SJCRH30 (cell line): ENCODE results near the gene NUAK1. TPM values are rescaled to one million over a fixed set of nuclear protein-coding genes. Genes with fewer than 3 reads are reported as not detected.
"Not testable (repeated sequence)": the region's sequence is repeated elsewhere in the genome, so short reads cannot be mapped to it uniquely, and the experiment has no call there.

ENCODE experiments used
- DNase-seq, 2 experiments: peaks; one replicate each; pipeline ENCODE4 v3.0.0-alpha.2; 2015 to 2020
- H3K27ac ChIP-seq: fragments of 250-450 bp; sonication (Bioruptor Pico); 2 replicates; pipeline ENCODE4 v1.5.1; 2020; ENCODE audit warnings: mild to moderate bottlenecking, moderate library complexity
- H3K27me3 ChIP-seq: fragments of 250-450 bp; sonication (Bioruptor Pico); 2 replicates; pipeline ENCODE4 v1.5.1; 2020; ENCODE audit warnings: mild to moderate bottlenecking, moderate library complexity
- H3K36me3 ChIP-seq: fragments of 250-450 bp; sonication (Bioruptor Pico); 2 replicates; pipeline ENCODE4 v1.5.1; 2020; ENCODE audit warnings: mild to moderate bottlenecking, moderate library complexity
- H3K4me1 ChIP-seq: fragments of 250-450 bp; sonication (Bioruptor Pico); 2 replicates; pipeline ENCODE4 v1.5.1; 2020; ENCODE audit warnings: mild to moderate bottlenecking, moderate library complexity
- H3K4me3 ChIP-seq: fragments of 250-450 bp; sonication (Bioruptor Pico); 2 replicates; pipeline ENCODE4 v1.5.1; 2020; ENCODE audit warnings: mild to moderate bottlenecking, moderate library complexity
- H3K9me3 ChIP-seq: fragments of 250-450 bp; sonication (Bioruptor Pico); replicated peaks from 2 replicates; pipeline ENCODE4 v1.5.1; 2020; ENCODE audit warnings: mild to moderate bottlenecking, moderate library complexity
- total RNA-seq: library from RNA; depleted of rRNA; stranded (reverse); fragments of >200 nt; shearing (Covaris generic); gene quantifications from 2 replicates; pipeline ENCODE4 v1.2.3, GENCODE V29; 2014; rRNA removed

The NUAK1 gene
- total RNA-seq, 1 experiment from 2014 or later: 4.4 TPM

- Histone ChIP-seq H3K4me3 (no peak overlapping the region), H3K27ac (no peak overlapping the region), H3K36me3 (no peaks in the 10 kb centered on the region), H3K27me3 (no peaks in the 10 kb centered on the region), H3K9me3 (no peaks in the 10 kb centered on the region), H3K4me1 (peaks cover 17% of the 10 kb centered on the region)
- no peak for DNase-seq
Observed at GRCh38 chr12:106027911-106028310, 110.8 kb downstream of the NUAK1 start.

- Histone ChIP-seq H3K4me1 (peaks cover 17% of the 10 kb centered on the region), H3K36me3 (no peaks in the 10 kb centered on the region), H3K27me3 (no peaks in the 10 kb centered on the region), H3K27ac (no peak overlapping the region), H3K4me3 (no peak overlapping the region), H3K9me3 (no peaks in the 10 kb centered on the region)
- DNase-seq: no peak
Observed at GRCh38 chr12:106027286-106027685, 111.5 kb downstream of the NUAK1 start.

- peaks cover 12% of the 10 kb centered on the region for H3K4me1 ChIP-seq
- H3K27me3 ChIP-seq: no peaks in the 10 kb centered on the region
- no peak for DNase-seq
- H3K36me3 ChIP-seq: no peaks in the 10 kb centered on the region
- H3K4me3 ChIP-seq: no peak overlapping the region
- no peak overlapping the region for H3K27ac ChIP-seq
- no peaks in the 10 kb centered on the region for H3K9me3 ChIP-seq
Observed at GRCh38 chr12:106025129-106025528, 113.6 kb downstream of the NUAK1 start.

- no peaks in the 10 kb centered on the region for H3K27me3 ChIP-seq
- H3K27ac ChIP-seq: no peak overlapping the region
- H3K4me1 ChIP-seq: no peaks in the 10 kb centered on the region
- H3K4me3 ChIP-seq: no peak overlapping the region
- no peaks in the 10 kb centered on the region for H3K36me3 ChIP-seq
- DNase-seq: no peak
- H3K9me3 ChIP-seq: no peaks in the 10 kb centered on the region
Observed at GRCh38 chr12:106023039-106023438, 115.7 kb downstream of the NUAK1 start.

- Histone ChIP-seq H3K27me3 (no peaks in the 10 kb centered on the region), H3K36me3 (no peaks in the 10 kb centered on the region), H3K4me3 (no peak overlapping the region), H3K4me1 (no peaks in the 10 kb centered on the region), H3K9me3 (no peaks in the 10 kb centered on the region), H3K27ac (no peak overlapping the region)
- DNase-seq: no peak
Observed at GRCh38 chr12:106022568-106023012, 116.2 kb downstream of the NUAK1 start.

GRCh38 chr12:106021516-106021915, 117.2 kb downstream of the NUAK1 start:
- Histone ChIP-seq H3K9me3 (no peaks in the 10 kb centered on the region), H3K36me3 (no peaks in the 10 kb centered on the region), H3K4me1 (no peaks in the 10 kb centered on the region), H3K4me3 (no peak overlapping the region), H3K27ac (no peak overlapping the region), H3K27me3 (no peaks in the 10 kb centered on the region)
- DNase-seq: no peak

GRCh38 chr12:106020736-106021135, 118.0 kb downstream of the NUAK1 start:
- no peaks in the 10 kb centered on the region for H3K27me3 ChIP-seq
- no peaks in the 10 kb centered on the region for H3K36me3 ChIP-seq
- DNase-seq: no peak
- no peak overlapping the region for H3K4me3 ChIP-seq
- H3K4me1 ChIP-seq: no peaks in the 10 kb centered on the region
- no peak overlapping the region for H3K27ac ChIP-seq
- H3K9me3 ChIP-seq: no peaks in the 10 kb centered on the region

GRCh38 chr12:106019144-106019543, 119.6 kb downstream of the NUAK1 start:
- Histone ChIP-seq H3K9me3 (no peaks in the 10 kb centered on the region), H3K4me3 (no peak overlapping the region), H3K27me3 (no peaks in the 10 kb centered on the region), H3K4me1 (no peaks in the 10 kb centered on the region), H3K27ac (no peak overlapping the region), H3K36me3 (no peaks in the 10 kb centered on the region)
- DNase-seq: no peak

GRCh38 chr12:106018286-106018685, 120.5 kb downstream of the NUAK1 start:
- Histone ChIP-seq H3K9me3 (no peaks in the 10 kb centered on the region), H3K36me3 (no peaks in the 10 kb centered on the region), H3K27me3 (no peaks in the 10 kb centered on the region), H3K4me3 (no peak overlapping the region), H3K27ac (no peak overlapping the region), H3K4me1 (no peaks in the 10 kb centered on the region)
- DNase-seq: no peak

GRCh38 chr12:106016601-106017278, 122.0 kb downstream of the NUAK1 start:
- not testable (repeated sequence) for H3K4me1 ChIP-seq, H3K4me3 ChIP-seq, H3K27me3 ChIP-seq, DNase-seq, H3K27ac ChIP-seq, H3K36me3 ChIP-seq, H3K9me3 ChIP-seq

- H3K4me1 ChIP-seq: no peaks in the 10 kb centered on the region
- H3K27ac ChIP-seq: no peak overlapping the region
- no peaks in the 10 kb centered on the region for H3K36me3 ChIP-seq
- no peak for DNase-seq
- H3K27me3 ChIP-seq: no peaks in the 10 kb centered on the region
- H3K4me3 ChIP-seq: no peak overlapping the region
- no peaks in the 10 kb centered on the region for H3K9me3 ChIP-seq
Observed at GRCh38 chr12:106015646-106016045, 123.1 kb downstream of the NUAK1 start.

- no peak for DNase-seq
- no peaks in the 10 kb centered on the region for H3K27me3 ChIP-seq
- H3K27ac ChIP-seq: no peak overlapping the region
- no peaks in the 10 kb centered on the region for H3K9me3 ChIP-seq
- no peak overlapping the region for H3K4me3 ChIP-seq
- H3K4me1 ChIP-seq: no peaks in the 10 kb centered on the region
- H3K36me3 ChIP-seq: no peaks in the 10 kb centered on the region
Observed at GRCh38 chr12:106013941-106014340, 124.8 kb downstream of the NUAK1 start.

Other genes with a start within 250 kb of the NUAK1 start
- gene CKAP4, start 109.1 kb upstream of the NUAK1 start, total RNA-seq: 47.8 and 50.7 TPM in 2 replicates
- 0.25 and 0.30 TPM in 2 replicates for gene TCP11L2, start 163.8 kb upstream of the NUAK1 start, total RNA-seq
- 15.3 and 15.8 TPM in 2 replicates for gene POLR3B, start 218.8 kb upstream of the NUAK1 start, total RNA-seq